Measurements from ENCODE around the gene ARL4A. TPM values are rescaled to one million over a fixed set of nuclear protein-coding genes. Genes with fewer than 3 reads are reported as not detected.

The ARL4A gene
- total and polyA plus RNA-seq, 2 of the 13 experiments (the other 11 are each of a cell fraction or from before 2014, with no cell fraction given): 10.8 to 25.6 TPM

DNA sequence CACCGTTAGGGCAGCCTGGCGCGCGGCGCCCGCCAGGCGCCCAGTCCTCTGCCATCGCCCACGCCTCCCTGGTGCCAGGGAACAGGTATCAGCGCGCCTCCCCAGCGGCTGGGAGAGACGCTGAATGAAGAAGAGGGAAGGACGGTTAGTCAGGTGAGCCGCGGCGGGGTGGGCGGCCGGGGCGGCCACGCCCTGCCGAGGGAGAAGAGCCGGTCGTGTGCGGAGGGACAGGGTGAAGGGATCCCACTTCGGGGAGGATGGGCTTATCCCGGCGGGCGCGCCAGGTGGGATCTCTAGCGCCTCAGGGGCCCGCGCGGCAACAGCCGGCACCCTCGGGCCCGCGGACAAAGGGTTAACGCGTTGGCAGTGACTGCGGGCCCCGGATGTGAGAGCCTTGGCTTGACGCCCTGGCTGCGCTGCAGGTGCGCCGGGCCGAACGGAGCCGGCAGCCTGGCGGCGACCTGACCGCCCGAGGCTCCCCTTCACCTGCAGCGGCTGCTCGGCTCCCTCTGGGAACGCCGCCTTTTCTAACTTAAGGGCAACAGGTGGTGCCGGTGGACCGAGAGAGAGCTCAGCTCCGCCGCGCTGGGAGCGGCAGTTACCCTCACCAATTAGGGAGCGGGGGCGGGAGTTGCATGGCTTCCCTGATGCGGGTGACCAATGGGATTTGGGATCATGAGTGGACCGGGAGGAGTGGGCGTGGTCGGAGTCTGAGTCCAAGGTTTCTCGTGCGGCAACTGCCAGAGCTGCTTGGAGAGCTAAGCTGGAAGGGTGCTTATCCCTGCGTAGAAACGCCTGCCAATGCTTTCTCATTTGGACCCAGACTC, at the start of gene ARL4A (continued):
- TF ChIP-seq, protein P1, sequence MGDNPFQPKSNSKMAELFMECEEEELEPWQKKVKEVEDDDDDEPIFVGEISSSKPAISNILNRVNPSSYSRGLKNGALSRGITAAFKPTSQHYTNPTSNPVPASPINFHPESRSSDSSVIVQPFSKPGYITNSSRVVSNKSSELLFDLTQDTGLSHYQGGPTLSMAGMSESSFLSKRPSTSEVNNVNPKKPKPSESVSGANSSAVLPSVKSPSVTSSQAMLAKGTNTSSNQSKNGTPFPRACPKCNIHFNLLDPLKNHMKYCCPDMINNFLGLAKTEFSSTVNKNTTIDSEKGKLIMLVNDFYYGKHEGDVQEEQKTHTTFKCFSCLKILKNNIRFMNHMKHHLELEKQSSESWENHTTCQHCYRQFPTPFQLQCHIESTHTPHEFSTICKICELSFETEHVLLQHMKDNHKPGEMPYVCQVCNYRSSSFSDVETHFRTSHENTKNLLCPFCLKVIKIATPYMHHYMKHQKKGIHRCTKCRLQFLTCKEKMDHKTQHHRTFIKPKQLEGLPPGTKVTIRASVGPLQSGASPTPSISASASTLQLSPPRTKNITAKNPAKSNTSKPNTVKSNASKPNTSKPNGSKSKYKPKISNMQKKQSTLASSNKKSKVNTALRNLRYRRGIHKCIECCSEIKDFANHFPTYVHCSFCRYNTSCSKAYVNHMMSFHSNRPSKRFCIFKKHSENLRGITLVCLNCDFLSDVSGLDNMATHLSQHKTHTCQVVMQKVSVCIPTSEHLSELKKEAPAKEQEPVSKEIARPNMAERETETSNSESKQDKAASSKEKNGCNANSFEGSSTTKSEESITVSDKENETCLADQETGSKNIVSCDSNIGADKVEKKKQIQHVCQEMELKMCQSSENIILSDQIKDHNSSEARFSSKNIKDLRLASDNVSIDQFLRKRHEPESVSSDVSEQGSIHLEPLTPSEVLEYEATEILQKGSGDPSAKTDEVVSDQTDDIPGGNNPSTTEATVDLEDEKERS (CRISPR knock-in tag; IDR thresholded peaks at IDR 0.05): 0 out of 2 replicates have a peak, but pooled peaks have one; percentile 4
- TF ChIP-seq POLR2G (IDR thresholded peaks at IDR 0.05; ENCODE audit: low read depth, low read length): peak; percentile 96
- TF ChIP-seq, protein P2, sequence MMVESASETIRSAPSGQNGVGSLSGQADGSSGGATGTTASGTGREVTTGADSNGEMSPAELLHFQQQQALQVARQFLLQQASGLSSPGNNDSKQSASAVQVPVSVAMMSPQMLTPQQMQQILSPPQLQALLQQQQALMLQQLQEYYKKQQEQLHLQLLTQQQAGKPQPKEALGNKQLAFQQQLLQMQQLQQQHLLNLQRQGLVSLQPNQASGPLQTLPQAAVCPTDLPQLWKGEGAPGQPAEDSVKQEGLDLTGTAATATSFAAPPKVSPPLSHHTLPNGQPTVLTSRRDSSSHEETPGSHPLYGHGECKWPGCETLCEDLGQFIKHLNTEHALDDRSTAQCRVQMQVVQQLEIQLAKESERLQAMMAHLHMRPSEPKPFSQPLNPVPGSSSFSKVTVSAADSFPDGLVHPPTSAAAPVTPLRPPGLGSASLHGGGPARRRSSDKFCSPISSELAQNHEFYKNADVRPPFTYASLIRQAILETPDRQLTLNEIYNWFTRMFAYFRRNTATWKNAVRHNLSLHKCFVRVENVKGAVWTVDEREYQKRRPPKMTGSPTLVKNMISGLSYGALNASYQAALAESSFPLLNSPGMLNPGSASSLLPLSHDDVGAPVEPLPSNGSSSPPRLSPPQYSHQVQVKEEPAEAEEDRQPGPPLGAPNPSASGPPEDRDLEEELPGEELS (CRISPR knock-in tag; IDR thresholded peaks at IDR 0.05): peak; percentile 48; the same call in 1 of the 2 replicates
- TF ChIP-seq, protein P3, sequence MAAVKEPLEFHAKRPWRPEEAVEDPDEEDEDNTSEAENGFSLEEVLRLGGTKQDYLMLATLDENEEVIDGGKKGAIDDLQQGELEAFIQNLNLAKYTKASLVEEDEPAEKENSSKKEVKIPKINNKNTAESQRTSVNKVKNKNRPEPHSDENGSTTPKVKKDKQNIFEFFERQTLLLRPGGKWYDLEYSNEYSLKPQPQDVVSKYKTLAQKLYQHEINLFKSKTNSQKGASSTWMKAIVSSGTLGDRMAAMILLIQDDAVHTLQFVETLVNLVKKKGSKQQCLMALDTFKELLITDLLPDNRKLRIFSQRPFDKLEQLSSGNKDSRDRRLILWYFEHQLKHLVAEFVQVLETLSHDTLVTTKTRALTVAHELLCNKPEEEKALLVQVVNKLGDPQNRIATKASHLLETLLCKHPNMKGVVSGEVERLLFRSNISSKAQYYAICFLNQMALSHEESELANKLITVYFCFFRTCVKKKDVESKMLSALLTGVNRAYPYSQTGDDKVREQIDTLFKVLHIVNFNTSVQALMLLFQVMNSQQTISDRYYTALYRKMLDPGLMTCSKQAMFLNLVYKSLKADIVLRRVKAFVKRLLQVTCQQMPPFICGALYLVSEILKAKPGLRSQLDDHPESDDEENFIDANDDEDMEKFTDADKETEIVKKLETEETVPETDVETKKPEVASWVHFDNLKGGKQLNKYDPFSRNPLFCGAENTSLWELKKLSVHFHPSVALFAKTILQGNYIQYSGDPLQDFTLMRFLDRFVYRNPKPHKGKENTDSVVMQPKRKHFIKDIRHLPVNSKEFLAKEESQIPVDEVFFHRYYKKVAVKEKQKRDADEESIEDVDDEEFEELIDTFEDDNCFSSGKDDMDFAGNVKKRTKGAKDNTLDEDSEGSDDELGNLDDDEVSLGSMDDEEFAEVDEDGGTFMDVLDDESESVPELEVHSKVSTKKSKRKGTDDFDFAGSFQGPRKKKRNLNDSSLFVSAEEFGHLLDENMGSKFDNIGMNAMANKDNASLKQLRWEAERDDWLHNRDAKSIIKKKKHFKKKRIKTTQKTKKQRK (IDR thresholded peaks at IDR 0.05; ENCODE audit: low read length): no peak
- TF ChIP-seq SP4 (CRISPR knock-in tag; IDR thresholded peaks at IDR 0.05): peak; percentile 77
- 0 out of 2 replicates have a peak, but pooled peaks have one; percentile 55 for TF ChIP-seq ZIK1 (CRISPR knock-in tag; IDR thresholded peaks at IDR 0.05; ENCODE audit: borderline replicate concordance, low read depth)
- no peak for TF ChIP-seq ZZZ3 (CRISPR knock-in tag; IDR thresholded peaks at IDR 0.05; ENCODE audit: borderline replicate concordance)
- TF ChIP-seq ETV6 (CRISPR knock-in tag; conservative IDR thresholded peaks at IDR 0.05): no peak; the same call in 1 of the 2 replicates
- TF ChIP-seq POLR2AphosphoS2 (IDR thresholded peaks at IDR 0.05; ENCODE audit: low read depth, low read length): no peak
- no peak for TF ChIP-seq ZNF3 (CRISPR knock-in tag; IDR thresholded peaks at IDR 0.05)
- TF ChIP-seq, protein P4, sequence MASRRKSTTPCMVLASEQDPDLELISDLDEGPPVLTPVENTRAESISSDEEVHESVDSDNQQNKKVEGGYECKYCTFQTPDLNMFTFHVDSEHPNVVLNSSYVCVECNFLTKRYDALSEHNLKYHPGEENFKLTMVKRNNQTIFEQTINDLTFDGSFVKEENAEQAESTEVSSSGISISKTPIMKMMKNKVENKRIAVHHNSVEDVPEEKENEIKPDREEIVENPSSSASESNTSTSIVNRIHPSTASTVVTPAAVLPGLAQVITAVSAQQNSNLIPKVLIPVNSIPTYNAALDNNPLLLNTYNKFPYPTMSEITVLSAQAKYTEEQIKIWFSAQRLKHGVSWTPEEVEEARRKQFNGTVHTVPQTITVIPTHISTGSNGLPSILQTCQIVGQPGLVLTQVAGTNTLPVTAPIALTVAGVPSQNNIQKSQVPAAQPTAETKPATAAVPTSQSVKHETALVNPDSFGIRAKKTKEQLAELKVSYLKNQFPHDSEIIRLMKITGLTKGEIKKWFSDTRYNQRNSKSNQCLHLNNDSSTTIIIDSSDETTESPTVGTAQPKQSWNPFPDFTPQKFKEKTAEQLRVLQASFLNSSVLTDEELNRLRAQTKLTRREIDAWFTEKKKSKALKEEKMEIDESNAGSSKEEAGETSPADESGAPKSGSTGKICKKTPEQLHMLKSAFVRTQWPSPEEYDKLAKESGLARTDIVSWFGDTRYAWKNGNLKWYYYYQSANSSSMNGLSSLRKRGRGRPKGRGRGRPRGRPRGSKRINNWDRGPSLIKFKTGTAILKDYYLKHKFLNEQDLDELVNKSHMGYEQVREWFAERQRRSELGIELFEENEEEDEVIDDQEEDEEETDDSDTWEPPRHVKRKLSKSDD (CRISPR knock-in tag; IDR thresholded peaks at IDR 0.05; ENCODE audit: low read depth): no peak
- TF ChIP-seq ZNF773 (CRISPR knock-in tag; IDR thresholded peaks at IDR 0.05; ENCODE audit: borderline replicate concordance): no peak
- no peak for TF ChIP-seq ATF1 (CRISPR knock-in tag; IDR thresholded peaks at IDR 0.05)

Measured in HepG2 (cell line).